PFSK-1 (cell line): ENCODE results near the gene PCGF6.
A peak's percentile ranks its signal among the peaks of the same experiment; 100 is the strongest.

Source experiments
- FOXP2 ChIP-seq: optimal IDR thresholded peaks from 2 replicates; pipeline ENCODE3; 2011; ENCODE audit warnings: borderline replicate concordance, control low read depth, inconsistent platforms; ENCODE audit not compliant: insufficient read depth; ENCODE audit errors: extremely low read length, extremely low read depth
- POLR2AphosphoS5 ChIP-seq: IDR thresholded peaks from 2 replicates; pipeline ENCODE4 v1.6.1; 2012; ENCODE audit warnings: low read depth, mild to moderate bottlenecking, control low read depth, low read length, moderate library complexity
- SIN3A ChIP-seq: IDR thresholded peaks from 2 replicates; pipeline ENCODE4 v1.6.1; 2012; ENCODE audit warnings: mild to moderate bottlenecking, low read length, moderate library complexity, borderline replicate concordance; ENCODE audit not compliant: insufficient read depth
- TAF1 ChIP-seq: IDR thresholded peaks from 2 replicates; pipeline ENCODE4 v1.6.1; 2012; ENCODE audit warnings: low read length, control low read depth, borderline replicate concordance; ENCODE audit not compliant: insufficient read depth
- TF ChIP-seq, protein P1 (sequence below), 2 experiments: IDR thresholded peaks; 2 replicates each; pipeline versions ENCODE4 v1.6.1 to v1.8.0; 2011 to 2012; ENCODE audit warnings: low read depth in 2 of 2, low read length in 2 of 2, control low read depth in 1 of 2, inconsistent platforms in 1 of 2, mild to moderate bottlenecking in 1 of 2, moderate library complexity in 1 of 2; ENCODE audit not compliant: insufficient read depth in 1 of 2

The PCGF6 gene

GRCh38 chr10:103280506-103280905 is 70.4 kb downstream of the PCGF6 start:
- TF ChIP-seq TAF1 = no peak

- TF ChIP-seq TAF1 = no peak
- TF ChIP-seq POLR2AphosphoS5 = no peak
- TF ChIP-seq, protein P1, sequence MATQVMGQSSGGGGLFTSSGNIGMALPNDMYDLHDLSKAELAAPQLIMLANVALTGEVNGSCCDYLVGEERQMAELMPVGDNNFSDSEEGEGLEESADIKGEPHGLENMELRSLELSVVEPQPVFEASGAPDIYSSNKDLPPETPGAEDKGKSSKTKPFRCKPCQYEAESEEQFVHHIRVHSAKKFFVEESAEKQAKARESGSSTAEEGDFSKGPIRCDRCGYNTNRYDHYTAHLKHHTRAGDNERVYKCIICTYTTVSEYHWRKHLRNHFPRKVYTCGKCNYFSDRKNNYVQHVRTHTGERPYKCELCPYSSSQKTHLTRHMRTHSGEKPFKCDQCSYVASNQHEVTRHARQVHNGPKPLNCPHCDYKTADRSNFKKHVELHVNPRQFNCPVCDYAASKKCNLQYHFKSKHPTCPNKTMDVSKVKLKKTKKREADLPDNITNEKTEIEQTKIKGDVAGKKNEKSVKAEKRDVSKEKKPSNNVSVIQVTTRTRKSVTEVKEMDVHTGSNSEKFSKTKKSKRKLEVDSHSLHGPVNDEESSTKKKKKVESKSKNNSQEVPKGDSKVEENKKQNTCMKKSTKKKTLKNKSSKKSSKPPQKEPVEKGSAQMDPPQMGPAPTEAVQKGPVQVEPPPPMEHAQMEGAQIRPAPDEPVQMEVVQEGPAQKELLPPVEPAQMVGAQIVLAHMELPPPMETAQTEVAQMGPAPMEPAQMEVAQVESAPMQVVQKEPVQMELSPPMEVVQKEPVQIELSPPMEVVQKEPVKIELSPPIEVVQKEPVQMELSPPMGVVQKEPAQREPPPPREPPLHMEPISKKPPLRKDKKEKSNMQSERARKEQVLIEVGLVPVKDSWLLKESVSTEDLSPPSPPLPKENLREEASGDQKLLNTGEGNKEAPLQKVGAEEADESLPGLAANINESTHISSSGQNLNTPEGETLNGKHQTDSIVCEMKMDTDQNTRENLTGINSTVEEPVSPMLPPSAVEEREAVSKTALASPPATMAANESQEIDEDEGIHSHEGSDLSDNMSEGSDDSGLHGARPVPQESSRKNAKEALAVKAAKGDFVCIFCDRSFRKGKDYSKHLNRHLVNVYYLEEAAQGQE (IDR thresholded peaks at IDR 0.05; ENCODE audit: insufficient read depth in 1 of 2, low read depth in 2 of 2, low read length in 2 of 2) = no peak; a peak in 1 of 4 replicates
- no peak for TF ChIP-seq FOXP2
- no peak for TF ChIP-seq SIN3A
Observed at GRCh38 chr10:103280031-103280430, 70.9 kb downstream of the PCGF6 start.

- TF ChIP-seq, protein P1 (IDR thresholded peaks at IDR 0.05; ENCODE audit: insufficient read depth in 1 of 2, low read depth in 2 of 2, low read length in 2 of 2) = peak; percentile 95 to 99
- no peak for TF ChIP-seq FOXP2
Observed at GRCh38 chr10:103278862-103279298, 72.1 kb downstream of the PCGF6 start.

GRCh38 chr10:103278537-103278823 is 72.5 kb downstream of the PCGF6 start:
- TF ChIP-seq SIN3A (no peak), POLR2AphosphoS5 (no peak), TAF1 (no peak)
- TF ChIP-seq, protein P1 (IDR thresholded peaks at IDR 0.05; ENCODE audit: insufficient read depth in 1 of 2, low read depth in 2 of 2, low read length in 2 of 2) = no peak

DNA sequence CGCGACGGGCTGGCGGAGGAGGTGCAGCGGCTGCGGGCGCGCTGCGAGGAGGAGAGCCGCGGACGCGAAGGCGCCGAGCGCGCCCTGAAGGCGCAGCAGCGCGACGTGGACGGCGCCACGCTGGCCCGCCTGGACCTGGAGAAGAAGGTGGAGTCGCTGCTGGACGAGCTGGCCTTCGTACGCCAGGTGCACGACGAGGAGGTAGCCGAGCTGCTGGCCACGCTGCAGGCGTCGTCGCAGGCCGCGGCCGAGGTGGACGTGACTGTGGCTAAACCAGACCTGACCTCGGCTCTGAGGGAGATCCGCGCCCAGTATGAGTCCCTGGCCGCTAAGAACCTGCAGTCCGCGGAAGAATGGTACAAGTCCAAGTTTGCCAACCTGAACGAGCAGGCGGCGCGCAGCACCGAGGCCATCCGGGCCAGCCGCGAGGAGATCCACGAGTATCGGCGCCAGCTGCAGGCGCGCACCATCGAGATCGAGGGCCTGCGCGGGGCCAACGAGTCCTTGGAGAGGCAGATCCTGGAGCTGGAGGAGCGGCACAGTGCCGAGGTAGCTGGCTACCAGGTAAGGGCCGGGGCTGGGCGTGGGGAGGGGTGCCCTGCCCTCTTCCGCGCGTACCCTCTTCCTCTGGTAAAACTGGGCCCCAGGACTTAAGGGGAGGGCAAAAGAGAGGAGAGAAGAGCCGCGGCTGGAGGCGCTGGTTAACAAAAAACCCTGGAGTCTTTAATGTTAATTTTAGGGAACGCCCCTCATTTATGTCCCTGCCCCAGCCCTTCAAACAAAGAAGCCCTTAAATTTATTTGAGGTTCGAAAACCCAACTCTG is 73.0 kb downstream of the PCGF6 start:
- TF ChIP-seq POLR2AphosphoS5 (no peak), TAF1 (no peak), FOXP2 (no peak), SIN3A (no peak)
- TF ChIP-seq, protein P1 (IDR thresholded peaks at IDR 0.05; ENCODE audit: insufficient read depth in 1 of 2, low read depth in 2 of 2, low read length in 2 of 2) = no peak
